ENCODE measurements around the gene SLC9A1.

Gene SLC9A1

DNA sequence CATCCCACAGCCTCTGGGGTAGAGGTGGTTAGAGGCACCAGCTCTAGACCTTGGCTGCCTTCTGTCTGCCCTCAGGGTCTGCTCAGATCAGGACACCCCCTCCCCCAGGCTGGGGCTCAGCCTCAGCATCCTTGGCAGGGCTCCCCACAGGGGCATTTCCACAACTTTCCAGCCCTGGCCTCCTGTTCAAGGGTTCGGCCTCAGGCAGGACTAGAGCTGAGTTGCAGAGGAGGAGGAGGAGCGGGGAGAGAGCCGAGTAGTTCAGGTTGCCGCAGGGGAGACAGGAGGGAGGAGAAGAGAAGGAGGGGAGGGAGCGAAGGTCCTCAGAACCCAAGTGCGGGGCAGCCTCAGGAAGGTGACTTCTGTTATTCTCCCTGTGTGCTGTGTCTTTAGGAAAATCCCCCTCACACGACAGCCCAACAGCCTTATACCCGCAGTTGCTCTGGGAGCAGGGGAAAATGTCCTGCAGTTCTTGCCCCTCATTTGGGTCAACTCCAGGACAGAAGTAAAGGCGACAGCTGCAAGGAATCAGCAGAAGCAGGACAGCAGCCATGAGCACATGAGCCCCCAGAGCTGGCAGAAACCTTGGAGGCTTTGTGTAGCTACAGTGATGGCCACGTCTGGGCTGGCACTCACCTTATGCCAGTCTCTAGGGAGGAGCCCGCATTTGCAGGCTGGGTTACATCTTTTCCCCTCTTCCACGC, 95.8 kb downstream of the SLC9A1 start:
- TF ChIP-seq, protein P1, sequence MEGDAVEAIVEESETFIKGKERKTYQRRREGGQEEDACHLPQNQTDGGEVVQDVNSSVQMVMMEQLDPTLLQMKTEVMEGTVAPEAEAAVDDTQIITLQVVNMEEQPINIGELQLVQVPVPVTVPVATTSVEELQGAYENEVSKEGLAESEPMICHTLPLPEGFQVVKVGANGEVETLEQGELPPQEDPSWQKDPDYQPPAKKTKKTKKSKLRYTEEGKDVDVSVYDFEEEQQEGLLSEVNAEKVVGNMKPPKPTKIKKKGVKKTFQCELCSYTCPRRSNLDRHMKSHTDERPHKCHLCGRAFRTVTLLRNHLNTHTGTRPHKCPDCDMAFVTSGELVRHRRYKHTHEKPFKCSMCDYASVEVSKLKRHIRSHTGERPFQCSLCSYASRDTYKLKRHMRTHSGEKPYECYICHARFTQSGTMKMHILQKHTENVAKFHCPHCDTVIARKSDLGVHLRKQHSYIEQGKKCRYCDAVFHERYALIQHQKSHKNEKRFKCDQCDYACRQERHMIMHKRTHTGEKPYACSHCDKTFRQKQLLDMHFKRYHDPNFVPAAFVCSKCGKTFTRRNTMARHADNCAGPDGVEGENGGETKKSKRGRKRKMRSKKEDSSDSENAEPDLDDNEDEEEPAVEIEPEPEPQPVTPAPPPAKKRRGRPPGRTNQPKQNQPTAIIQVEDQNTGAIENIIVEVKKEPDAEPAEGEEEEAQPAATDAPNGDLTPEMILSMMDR (IDR thresholded peaks at IDR 0.05) = no peak
- no peak for TF ChIP-seq ZFX (IDR thresholded peaks at IDR 0.05; ENCODE audit: borderline replicate concordance)
- H3K27ac ChIP-seq = no peak overlapping the region

DNA sequence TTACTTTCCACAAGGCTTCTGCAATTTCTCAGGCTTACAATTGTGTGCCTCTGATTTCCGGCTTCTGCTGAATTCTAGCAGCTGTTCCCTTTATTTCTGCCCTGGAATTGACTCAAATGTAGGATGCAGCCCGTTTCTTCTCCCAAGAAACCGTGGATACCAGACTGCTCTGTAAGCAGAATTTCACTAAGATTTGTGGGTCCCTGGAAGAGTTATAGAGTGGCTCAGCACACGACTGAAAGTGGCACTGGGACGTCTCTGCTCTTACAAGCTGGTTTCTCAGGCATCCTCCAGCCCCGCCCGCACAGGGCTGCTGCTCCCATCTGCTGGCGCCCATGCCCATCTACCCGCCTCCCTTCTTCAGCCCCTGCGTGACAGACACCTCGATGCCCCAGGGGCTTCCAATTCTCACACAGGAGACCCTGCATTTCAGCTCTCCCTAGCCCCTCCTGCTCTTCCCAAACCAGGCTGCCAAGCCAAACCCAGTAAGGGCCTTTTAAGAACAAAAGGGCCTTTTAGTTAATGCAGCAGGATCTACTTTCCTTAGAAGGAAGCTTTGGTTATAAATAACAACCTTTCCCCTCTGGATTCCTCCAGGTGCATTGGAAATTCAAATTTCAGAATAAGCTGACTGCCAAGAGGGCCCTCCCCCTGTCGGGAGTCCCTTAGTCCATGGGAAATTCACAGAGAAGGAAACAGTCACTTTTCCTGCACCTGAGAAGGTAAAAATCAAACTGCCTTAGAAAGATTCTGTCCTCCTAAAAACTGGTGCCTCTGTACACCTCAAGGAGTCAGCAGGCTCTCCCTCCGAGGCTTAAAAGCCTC, 96.9 kb downstream of the SLC9A1 start:
- no peak overlapping the region for H3K27ac ChIP-seq
- TF ChIP-seq, protein P1 (IDR thresholded peaks at IDR 0.05) = no peak
- TF ChIP-seq ZFX (IDR thresholded peaks at IDR 0.05; ENCODE audit: borderline replicate concordance) = no peak

DNA sequence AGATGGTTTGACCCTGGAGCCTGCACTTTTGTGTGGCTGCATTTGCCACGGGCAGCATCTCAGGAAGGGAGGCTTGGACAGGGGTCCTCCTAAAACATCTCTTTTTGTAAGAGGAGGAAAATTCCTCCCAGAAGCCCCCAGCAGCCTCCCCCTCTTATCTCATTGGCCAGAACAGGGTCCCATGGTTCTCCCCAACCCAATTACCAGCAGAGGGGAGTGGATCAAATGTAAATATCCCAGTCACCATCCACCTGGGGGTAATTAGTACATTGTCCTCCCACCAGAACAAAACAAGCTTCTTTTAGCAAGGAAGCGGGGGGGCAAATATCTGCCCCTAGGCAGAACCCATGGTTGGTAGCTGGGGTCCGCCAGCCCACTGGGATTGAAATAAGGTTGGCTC, 97.5 kb downstream of the SLC9A1 start:
- no peak overlapping the region for H3K27ac ChIP-seq
- TF ChIP-seq, protein P1 (IDR thresholded peaks at IDR 0.05) = no peak
- no peak for TF ChIP-seq ZFX (IDR thresholded peaks at IDR 0.05; ENCODE audit: borderline replicate concordance)

DNA sequence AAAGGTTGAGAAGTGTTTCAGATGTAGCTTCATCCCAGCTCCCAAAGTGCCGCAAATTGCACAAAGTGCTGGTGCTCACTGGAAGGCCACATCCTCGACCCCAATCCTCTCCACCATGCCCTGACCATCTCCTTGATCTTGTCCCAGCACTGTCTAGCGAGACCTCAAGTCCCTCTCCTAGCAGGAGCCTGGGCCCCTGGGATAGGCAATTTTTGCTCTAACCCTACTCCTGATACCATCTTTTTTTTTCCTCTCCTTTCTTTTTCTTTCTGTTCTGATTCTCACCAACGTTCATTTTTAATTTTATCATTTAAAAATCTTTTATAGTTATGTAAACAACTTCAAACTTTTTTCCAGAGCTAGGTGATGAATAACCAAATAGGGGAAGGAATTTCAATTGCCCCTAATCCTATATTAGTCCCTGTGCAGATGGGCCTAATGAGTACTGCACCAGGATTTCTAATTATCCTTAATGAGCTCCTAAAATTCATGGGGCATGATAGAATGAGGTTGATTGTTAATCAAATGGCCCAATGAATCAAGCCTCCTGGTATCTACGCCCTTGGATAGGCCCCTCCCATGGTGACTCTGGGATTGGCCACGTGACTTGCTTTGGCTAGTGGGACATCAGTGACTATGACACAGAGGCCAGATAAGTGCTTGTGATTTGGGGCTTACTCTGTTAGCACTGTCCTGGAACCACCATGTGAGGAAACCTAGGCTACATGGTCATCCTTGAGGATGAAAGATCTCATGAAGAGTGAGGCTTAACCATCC, 100.8 kb downstream of the SLC9A1 start:
- H3K27ac ChIP-seq = no peak overlapping the region
- TF ChIP-seq, protein P1 (IDR thresholded peaks at IDR 0.05) = no peak

DNA sequence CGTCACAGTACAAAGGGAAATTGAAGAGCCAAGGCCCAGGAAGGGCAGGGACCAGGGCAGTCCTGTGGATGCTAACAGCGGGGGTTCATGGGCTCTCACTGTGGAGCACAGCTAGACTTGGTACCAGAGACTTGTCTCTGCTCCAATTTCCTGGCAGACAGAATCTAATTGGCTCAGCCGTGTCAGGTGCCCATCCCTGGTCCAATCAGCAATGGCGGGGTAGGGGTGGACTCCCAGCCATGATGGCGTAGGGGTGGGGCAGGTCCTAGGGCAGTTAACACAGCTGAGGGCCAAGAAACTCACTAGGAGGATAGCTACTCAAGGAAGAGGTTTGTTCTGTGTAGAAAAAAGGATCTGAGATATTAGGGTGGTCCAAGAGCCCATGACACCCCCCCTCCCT, 102.4 kb downstream of the SLC9A1 start:
- TF ChIP-seq, protein P1 (IDR thresholded peaks at IDR 0.05) = no peak
- TF ChIP-seq ZFX (IDR thresholded peaks at IDR 0.05; ENCODE audit: borderline replicate concordance) = no peak
- H3K27ac ChIP-seq = no peak overlapping the region

DNA sequence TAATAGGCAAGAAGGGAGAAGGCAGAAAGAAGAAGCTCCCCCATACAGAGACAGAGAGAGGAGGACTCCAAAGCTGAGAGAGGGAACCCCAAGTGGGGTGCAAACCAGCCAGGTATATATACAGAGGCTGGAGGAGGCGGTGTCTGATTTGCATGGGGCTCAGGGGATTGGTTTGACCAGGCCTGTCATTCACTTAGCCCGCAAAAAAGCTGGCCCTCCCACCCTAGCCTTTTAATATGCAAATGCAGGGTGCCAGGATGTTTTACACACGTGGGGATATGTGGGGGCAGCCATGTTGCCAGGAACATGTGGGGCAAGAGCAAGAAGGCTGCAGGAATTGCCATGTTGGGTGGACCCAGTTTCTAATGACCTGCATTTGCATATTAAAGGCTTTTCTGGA, 105.3 kb downstream of the SLC9A1 start:
- TF ChIP-seq ZFX (IDR thresholded peaks at IDR 0.05; ENCODE audit: borderline replicate concordance) = no peak
- TF ChIP-seq, protein P1 (IDR thresholded peaks at IDR 0.05) = no peak
- H3K27ac ChIP-seq = no peak overlapping the region
